Measurements from ENCODE around the gene B4GALT6. TPM values are rescaled to one million over a fixed set of nuclear protein-coding genes. Genes with fewer than 3 reads are reported as not detected.

B4GALT6 gene
- total and polyA plus RNA-seq, 2 of the 4 experiments (the other 2 are of a cell fraction): 1.1 to 3.9 TPM

DNA sequence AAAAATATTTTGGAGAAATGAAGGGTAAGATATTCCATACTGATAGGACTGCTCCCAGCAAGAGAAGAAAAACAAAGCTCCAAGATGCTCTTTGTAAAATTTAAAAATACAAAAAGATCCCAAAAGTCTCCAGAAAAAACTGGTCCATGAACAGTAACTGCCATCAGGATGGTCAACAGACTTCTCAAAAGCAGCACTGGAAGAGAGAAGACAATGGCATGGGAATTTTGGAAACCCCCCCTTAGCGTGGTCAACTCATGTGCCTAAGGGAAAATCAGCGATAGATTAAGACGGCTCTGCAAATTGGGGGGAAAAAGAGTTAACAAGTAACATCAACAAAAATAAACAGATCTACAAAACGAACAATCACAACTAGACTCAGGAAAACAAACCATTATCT, 23.6 kb downstream of the B4GALT6 start:
- Histone ChIP-seq H4K5ac (ENCODE audit: low read depth, low read length) (no peak overlapping the region), H3K9ac (ENCODE audit: low read depth, low read length) (no peak overlapping the region), H3K9me1 (ENCODE audit: insufficient read depth, low read length) (no peaks in the 10 kb centered on the region), H3K27ac (ENCODE audit: insufficient read depth, low read length) (no peak overlapping the region), H2AK5ac (ENCODE audit: low read depth, low read length) (no peak overlapping the region), H2BK20ac (ENCODE audit: low read depth, low read length) (no peak overlapping the region), H3K56ac (ENCODE audit: extremely low read depth, insufficient read depth, low read length) (no peak overlapping the region), H3K14ac (replicated peaks; ENCODE audit: low read depth, low read length) (no peak overlapping the region), H2BK120ac (ENCODE audit: low read depth, low read length) (no peak overlapping the region), H3K4ac (ENCODE audit: low read depth, low read length) (no peak overlapping the region), H3K27me3 (ENCODE audit: control insufficient read depth, insufficient read depth, low read length) (no peaks in the 10 kb centered on the region), H4K8ac (ENCODE audit: low read depth in 2 of 2, low read length in 2 of 2) (no peak overlapping the region), H2BK5ac (ENCODE audit: low read depth, low read length, poor library complexity, severe bottlenecking) (no peak overlapping the region), H4K91ac (ENCODE audit: insufficient read depth, low read depth, low read length) (no peak overlapping the region), H3K23ac (ENCODE audit: low read depth, low read length) (no peak overlapping the region), H2BK15ac (ENCODE audit: low read depth, low read length) (no peak overlapping the region), H3K9me3 (ENCODE audit: control insufficient read depth, insufficient read depth, low read length) (no peaks in the 10 kb centered on the region), H2AFZ (replicated peaks; ENCODE audit: low read length, poor library complexity) (no peak overlapping the region), H3K18ac (ENCODE audit: low read depth, low read length) (no peak overlapping the region), H4K20me1 (ENCODE audit: insufficient read depth, low read length) (no peaks in the 10 kb centered on the region), H3K4me3 (ENCODE audit: insufficient read depth, low read depth, low read length) (no peak overlapping the region), H3K4me2 (ENCODE audit: low read depth, low read length) (no peak overlapping the region), H3K79me1 (ENCODE audit: low read depth in 1 of 2, low read length in 2 of 2) (no peaks in the 10 kb centered on the region), H3K36me3 (ENCODE audit: control insufficient read depth, insufficient read depth, low read length) (no peaks in the 10 kb centered on the region), H2AK9ac (replicated peaks; ENCODE audit: low read depth, low read length, poor library complexity) (no peak overlapping the region), H3K4me1 (ENCODE audit: control insufficient read depth, insufficient read depth, low read length) (no peaks in the 10 kb centered on the region)
- in situ Hi-C loops (cut with MboI; ENCODE audit: low sequenced_read_pairs): no loop called here
- dilution Hi-C loops (cut with HindIII; ENCODE audit: low sequenced_read_pairs, unreplicated experiment): no loop called here
- intact Hi-C loops (cut with micrococcal nuclease): loop anchor here (5.0 kb wide), 1 partner anchor 47 kb away; no protein-coding TSS in a partner anchor
- no peak for ATAC-seq (ENCODE audit: low read depth)
- no peak for DNase-seq
- TF ChIP-seq, protein P1, sequence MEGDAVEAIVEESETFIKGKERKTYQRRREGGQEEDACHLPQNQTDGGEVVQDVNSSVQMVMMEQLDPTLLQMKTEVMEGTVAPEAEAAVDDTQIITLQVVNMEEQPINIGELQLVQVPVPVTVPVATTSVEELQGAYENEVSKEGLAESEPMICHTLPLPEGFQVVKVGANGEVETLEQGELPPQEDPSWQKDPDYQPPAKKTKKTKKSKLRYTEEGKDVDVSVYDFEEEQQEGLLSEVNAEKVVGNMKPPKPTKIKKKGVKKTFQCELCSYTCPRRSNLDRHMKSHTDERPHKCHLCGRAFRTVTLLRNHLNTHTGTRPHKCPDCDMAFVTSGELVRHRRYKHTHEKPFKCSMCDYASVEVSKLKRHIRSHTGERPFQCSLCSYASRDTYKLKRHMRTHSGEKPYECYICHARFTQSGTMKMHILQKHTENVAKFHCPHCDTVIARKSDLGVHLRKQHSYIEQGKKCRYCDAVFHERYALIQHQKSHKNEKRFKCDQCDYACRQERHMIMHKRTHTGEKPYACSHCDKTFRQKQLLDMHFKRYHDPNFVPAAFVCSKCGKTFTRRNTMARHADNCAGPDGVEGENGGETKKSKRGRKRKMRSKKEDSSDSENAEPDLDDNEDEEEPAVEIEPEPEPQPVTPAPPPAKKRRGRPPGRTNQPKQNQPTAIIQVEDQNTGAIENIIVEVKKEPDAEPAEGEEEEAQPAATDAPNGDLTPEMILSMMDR (conservative IDR thresholded peaks at IDR 0.05; ENCODE audit: low read depth, low read length): no peak
- TF ChIP-seq RFX5 (IDR thresholded peaks at IDR 0.05; ENCODE audit: low read depth, low read length): no peak
- TF ChIP-seq, protein P2, sequence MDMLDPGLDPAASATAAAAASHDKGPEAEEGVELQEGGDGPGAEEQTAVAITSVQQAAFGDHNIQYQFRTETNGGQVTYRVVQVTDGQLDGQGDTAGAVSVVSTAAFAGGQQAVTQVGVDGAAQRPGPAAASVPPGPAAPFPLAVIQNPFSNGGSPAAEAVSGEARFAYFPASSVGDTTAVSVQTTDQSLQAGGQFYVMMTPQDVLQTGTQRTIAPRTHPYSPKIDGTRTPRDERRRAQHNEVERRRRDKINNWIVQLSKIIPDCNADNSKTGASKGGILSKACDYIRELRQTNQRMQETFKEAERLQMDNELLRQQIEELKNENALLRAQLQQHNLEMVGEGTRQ (IDR thresholded peaks at IDR 0.05; ENCODE audit: low read depth, low read length): no peak
- no peak for TF ChIP-seq SMC3 (IDR thresholded peaks at IDR 0.05; ENCODE audit: low read depth, low read length)
- no peak for TF ChIP-seq MXI1 (IDR thresholded peaks at IDR 0.05; ENCODE audit: borderline replicate concordance, low read depth, low read length)
- TF ChIP-seq CHD1 (IDR thresholded peaks at IDR 0.05; ENCODE audit: low read depth, low read length): no peak
- no peak for TF ChIP-seq POLR2A (IDR thresholded peaks at IDR 0.05; ENCODE audit: low read depth, low read length)
- BruUV-seq (replicated peaks): no TSS peak
- WGBS, 2 experiments (ENCODE audit: extremely low coverage in 2 of 2, insufficient read length in 1 of 2): 100% methylated on average over 1 of the region's 4 CpGs; no CpG with 5 or more reads in 1 of the 2 experiments
- ChIA-PET CTCF (no interaction called here), POLR2A (ENCODE audit: unreplicated experiment) (no interaction called here)
